ENCODE data around the gene TBC1D21.

- no peak for TF ChIP-seq POLR2A (IDR thresholded peaks at IDR 0.05; ENCODE audit: low read depth, low read length)
- no peak for TF ChIP-seq TAF1 (IDR thresholded peaks at IDR 0.05; ENCODE audit: borderline replicate concordance, low read depth, low read length)
- no peak for TF ChIP-seq POLR2AphosphoS5 (IDR thresholded peaks at IDR 0.05; ENCODE audit: low read depth, low read length)
Observed at GRCh38 chr15:73891328-73892315, 18.3 kb downstream of the TBC1D21 start.
